Effector memory CD8-positive, alpha-beta T cell (primary cell): ENCODE data around the gene MAP4K2.

Experiments
- ATAC-seq: fragments of 150-1000 bp; cut with Tn5 transposase; replicated peaks from 2 replicates; pipeline ENCODE4 v1.10.0; 2021; ENCODE audit warnings: mild to moderate bottlenecking, moderate library complexity
- DNase-seq, 3 experiments: peaks; one replicate each; pipeline ENCODE4 v3.0.0; 2021
- H3K27ac Mint-ChIP-seq, 2 donors: one replicate each; pipeline ENCODE4 v1.8.0; 2022; ENCODE audit warnings: mild to moderate bottlenecking in 2 of 2, mixed read lengths in 2 of 2, moderate library complexity in 2 of 2
- H3K27me3 Mint-ChIP-seq, 2 donors: one replicate each; pipeline ENCODE4 v1.8.0; 2022; ENCODE audit warnings: mixed read lengths in 2 of 2
- H3K36me3 Mint-ChIP-seq: one replicate; pipeline ENCODE4 v1.8.0; 2022; ENCODE audit warnings: mild to moderate bottlenecking, moderate library complexity, mixed read lengths; ENCODE audit not compliant: insufficient read depth
- H3K4me1 Mint-ChIP-seq, 2 donors: one replicate each; pipeline ENCODE4 v1.8.0; 2022; ENCODE audit warnings: low read depth in 2 of 2, mixed read lengths in 2 of 2
- H3K4me3 Mint-ChIP-seq, 2 donors: one replicate each; pipeline ENCODE4 v1.8.0; 2022; ENCODE audit warnings: mild to moderate bottlenecking in 2 of 2, mixed read lengths in 2 of 2, moderate library complexity in 2 of 2
- H3K9me3 Mint-ChIP-seq, 2 donors: one replicate each; pipeline ENCODE4 v1.8.0; 2022; ENCODE audit warnings: mixed read lengths in 2 of 2

Gene MAP4K2

GRCh38 chr11:64800303-64801157 is 2.5 kb downstream of the MAP4K2 start:
- peak overlapping the region in 1 of 2 donors; percentile 17 for H3K4me3 Mint-ChIP-seq
- no peaks in the 10 kb centered on the region for H3K27me3 Mint-ChIP-seq
- peak overlapping the region in 1 of 2 donors; percentile 97 for H3K27ac Mint-ChIP-seq
- H3K36me3 Mint-ChIP-seq, result peaks cover 16% of the 10 kb centered on the region
- DNase-seq (no peak), ATAC-seq (no peak)
- peaks cover 14 to 15% of the 10 kb centered on the region in 2 donors for H3K4me1 Mint-ChIP-seq
- no peaks in the 10 kb centered on the region for H3K9me3 Mint-ChIP-seq

- H3K27ac Mint-ChIP-seq, result peak overlapping the region in 1 of 2 donors; percentile 63
- ATAC-seq (no peak), DNase-seq (no peak)
- no peak overlapping the region for H3K4me3 Mint-ChIP-seq
- H3K4me1 Mint-ChIP-seq, result peaks cover 14 to 15% of the 10 kb centered on the region in 2 donors
- peaks cover 17% of the 10 kb centered on the region for H3K36me3 Mint-ChIP-seq
- H3K9me3 Mint-ChIP-seq, result no peaks in the 10 kb centered on the region
- H3K27me3 Mint-ChIP-seq, result no peaks in the 10 kb centered on the region
Measured at GRCh38 chr11:64799623-64800302, 3.3 kb downstream of the MAP4K2 start.

GRCh38 chr11:64799256-64799622 is 3.8 kb downstream of the MAP4K2 start:
- DNase-seq (no peak), ATAC-seq (no peak)
- Mint-ChIP-seq H3K27ac (peak overlapping the region in 1 of 2 donors; percentile 63), H3K27me3 (no peaks in the 10 kb centered on the region), H3K4me1 (peaks cover 14 to 17% of the 10 kb centered on the region in 2 donors), H3K4me3 (no peak overlapping the region), H3K9me3 (no peaks in the 10 kb centered on the region), H3K36me3 (peaks cover 19% of the 10 kb centered on the region)

GRCh38 chr11:64796757-64797541 is 6.1 kb downstream of the MAP4K2 start:
- Mint-ChIP-seq H3K27ac (peak overlapping the region in 1 of 2 donors; percentile 53), H3K9me3 (no peaks in the 10 kb centered on the region)
- no peak for ATAC-seq

GRCh38 chr11:64796047-64796756 is 6.8 kb downstream of the MAP4K2 start:
- no peak for ATAC-seq
- Mint-ChIP-seq H3K36me3 (peaks cover 23% of the 10 kb centered on the region), H3K4me1 (peaks cover 4 to 12% of the 10 kb centered on the region in 2 donors), H3K27me3 (no peaks in the 10 kb centered on the region), H3K27ac (peak overlapping the region in 1 of 2 donors; percentile 53), H3K9me3 (no peaks in the 10 kb centered on the region), H3K4me3 (no peak overlapping the region)
- no peak for DNase-seq

More at GRCh38 chr11:64796757-64797541, 6.1 kb downstream of the MAP4K2 start:
- H3K4me1 Mint-ChIP-seq, result peaks cover 4 to 12% of the 10 kb centered on the region in 2 donors
- peaks cover 22% of the 10 kb centered on the region for H3K36me3 Mint-ChIP-seq
- DNase-seq, result no peak
- H3K4me3 Mint-ChIP-seq, result no peak overlapping the region
- H3K27me3 Mint-ChIP-seq, result no peaks in the 10 kb centered on the region

DNA sequence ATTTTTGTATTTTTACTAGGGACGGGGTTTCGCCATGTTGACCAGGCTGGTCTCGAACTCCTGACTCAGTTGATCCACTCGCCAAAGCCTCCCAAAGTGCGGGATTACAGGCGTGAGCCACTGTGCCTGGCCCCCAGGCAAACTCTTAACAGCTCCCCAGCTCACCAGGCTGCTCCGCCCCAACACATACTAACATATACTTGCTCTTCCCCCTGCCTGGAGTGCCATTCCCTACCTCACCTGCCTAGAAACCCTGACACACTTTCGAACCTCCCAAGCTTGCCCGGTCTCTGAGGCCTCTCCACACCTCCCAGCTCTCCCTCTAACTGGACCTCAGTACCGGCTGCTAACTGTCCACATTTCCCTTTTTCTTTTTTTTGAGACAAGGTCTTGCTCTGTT is 8.5 kb downstream of the MAP4K2 start:
- ATAC-seq (no peak), DNase-seq (no peak)
- Mint-ChIP-seq H3K36me3 (peaks cover 21% of the 10 kb centered on the region), H3K27me3 (no peaks in the 10 kb centered on the region), H3K4me1 (peaks cover 4 to 11% of the 10 kb centered on the region in 2 donors), H3K4me3 (no peak overlapping the region), H3K27ac (peak overlapping the region in 1 of 2 donors; percentile 86), H3K9me3 (no peaks in the 10 kb centered on the region)

GRCh38 chr11:64793271-64794160 is 9.5 kb downstream of the MAP4K2 start:
- peaks cover 0 to 11% of the 10 kb centered on the region in 2 donors for H3K4me1 Mint-ChIP-seq
- ATAC-seq (no peak), DNase-seq (no peak)
- peaks cover 21% of the 10 kb centered on the region for H3K36me3 Mint-ChIP-seq
- H3K4me3 Mint-ChIP-seq, result no peak overlapping the region
- H3K27me3 Mint-ChIP-seq, result no peaks in the 10 kb centered on the region
- H3K27ac Mint-ChIP-seq, result peak overlapping the region; percentile 48 to 86
- H3K9me3 Mint-ChIP-seq, result no peaks in the 10 kb centered on the region

DNA sequence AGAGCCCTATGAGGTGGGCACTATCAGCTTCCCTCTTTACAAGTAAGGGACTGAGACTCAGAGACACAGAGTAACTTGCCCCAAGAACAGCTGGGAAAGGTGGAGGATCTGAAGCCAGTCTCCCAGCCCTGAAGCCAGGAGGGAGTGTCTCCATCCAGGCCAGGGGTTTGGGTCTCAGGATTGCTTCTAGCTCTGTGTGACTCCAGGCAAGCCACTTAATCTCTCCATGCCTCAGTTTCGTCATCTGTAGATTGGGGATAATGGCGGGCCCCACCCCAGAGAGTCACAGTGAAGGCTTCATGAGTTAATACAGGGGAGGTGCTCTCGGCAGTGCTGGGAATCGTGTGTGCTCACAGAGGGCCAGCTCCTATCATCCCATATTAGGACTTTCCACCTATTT is 10.5 kb downstream of the MAP4K2 start:
- H3K4me1 Mint-ChIP-seq, result peaks cover 0 to 14% of the 10 kb centered on the region in 2 donors
- H3K9me3 Mint-ChIP-seq, result no peaks in the 10 kb centered on the region
- H3K4me3 Mint-ChIP-seq, result no peak overlapping the region
- H3K27ac Mint-ChIP-seq, result peak overlapping the region in 1 of 2 donors; percentile 86
- ATAC-seq (no peak), DNase-seq (no peak)
- no peaks in the 10 kb centered on the region for H3K27me3 Mint-ChIP-seq
- H3K36me3 Mint-ChIP-seq, result peaks cover 28% of the 10 kb centered on the region

DNA sequence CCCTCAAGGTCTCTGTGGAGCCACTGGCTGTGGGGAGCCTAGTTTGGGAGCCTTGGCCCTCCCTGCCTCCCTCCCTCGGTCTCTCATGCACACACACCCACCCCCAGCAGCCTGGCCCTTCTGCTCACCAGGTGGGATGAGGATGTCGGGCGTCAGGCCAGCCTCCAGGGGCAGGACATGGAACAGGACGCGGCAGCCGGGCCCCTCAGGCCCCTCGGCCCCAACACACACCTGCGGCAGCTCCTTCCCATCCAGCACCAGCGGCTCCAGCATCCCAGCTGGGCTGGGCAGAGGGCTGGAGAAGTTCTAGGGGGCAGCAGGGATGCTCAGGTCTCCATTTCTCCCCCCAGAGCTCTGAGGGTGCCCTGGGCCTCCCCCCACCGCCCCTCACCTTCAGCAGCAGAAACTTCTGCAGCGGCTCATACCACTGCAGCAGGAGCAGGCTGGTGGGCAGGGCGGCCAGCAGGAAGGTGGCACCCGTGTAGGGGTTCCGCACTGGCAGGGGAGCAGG is 11.2 kb downstream of the MAP4K2 start:
- Mint-ChIP-seq H3K36me3 (peaks cover 28% of the 10 kb centered on the region), H3K4me1 (peaks cover 0 to 14% of the 10 kb centered on the region in 2 donors), H3K27ac (peak overlapping the region; percentile 60 to 67), H3K4me3 (no peak overlapping the region), H3K9me3 (no peaks in the 10 kb centered on the region), H3K27me3 (no peaks in the 10 kb centered on the region)
- no peak for ATAC-seq
- DNase-seq, result no peak

DNA sequence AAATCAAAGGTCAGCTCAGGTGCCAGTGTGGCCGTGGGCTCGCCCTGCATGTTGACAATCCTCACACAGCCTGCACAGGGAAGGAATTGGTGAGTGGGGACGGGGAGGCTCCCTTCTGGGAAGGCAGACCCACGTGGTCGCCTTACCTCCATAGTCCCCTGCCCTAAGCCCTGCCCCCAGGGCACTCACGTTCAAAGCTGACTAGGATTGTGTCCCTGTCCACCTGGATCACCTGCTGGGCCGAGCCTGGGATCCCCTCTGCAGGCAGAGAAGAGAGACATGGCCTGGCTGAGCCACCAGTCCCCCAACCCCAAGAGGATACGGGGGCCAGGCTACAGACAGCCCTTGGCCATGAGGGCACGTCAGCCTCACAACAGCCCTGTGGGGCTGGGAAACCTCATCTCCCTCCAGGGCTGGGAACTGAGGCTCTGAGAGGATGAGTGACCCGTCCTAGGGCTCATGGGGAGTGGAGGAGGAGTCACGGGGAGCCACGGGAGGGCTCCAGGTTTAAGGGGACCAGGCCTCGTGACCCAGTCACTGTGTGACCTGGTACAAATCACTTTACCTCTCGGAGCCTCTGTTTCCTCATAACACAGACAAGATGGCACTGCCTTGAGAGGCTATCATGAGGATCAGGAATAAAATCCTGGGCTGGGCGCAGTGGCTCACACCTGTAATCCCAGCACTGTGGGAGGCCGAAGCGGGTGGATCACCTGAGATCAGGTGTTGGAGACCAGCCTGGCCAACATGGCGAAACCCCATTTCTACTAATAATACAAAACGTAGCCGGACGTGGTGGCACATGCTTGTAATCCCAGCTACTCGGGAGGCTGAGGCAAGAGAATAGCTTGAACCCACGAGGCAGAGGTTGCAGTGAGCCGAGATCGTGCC is 12.6 kb downstream of the MAP4K2 start:
- Mint-ChIP-seq H3K36me3 (peaks cover 25% of the 10 kb centered on the region), H3K4me3 (no peak overlapping the region), H3K9me3 (no peaks in the 10 kb centered on the region), H3K27ac (peak overlapping the region in 1 of 2 donors; percentile 60), H3K27me3 (no peaks in the 10 kb centered on the region), H3K4me1 (peaks cover 0 to 10% of the 10 kb centered on the region in 2 donors)
- ATAC-seq (no peak), DNase-seq (no peak)
